ENCODE data around the gene GRM3.

GRM3 gene

GRCh38 chr7:86784765-86785164 lies 141.1 kb downstream of the GRM3 start:
- no peak for DNase-seq (ENCODE audit: low read depth in 4 of 4, low spot score in 1 of 4)

DNA sequence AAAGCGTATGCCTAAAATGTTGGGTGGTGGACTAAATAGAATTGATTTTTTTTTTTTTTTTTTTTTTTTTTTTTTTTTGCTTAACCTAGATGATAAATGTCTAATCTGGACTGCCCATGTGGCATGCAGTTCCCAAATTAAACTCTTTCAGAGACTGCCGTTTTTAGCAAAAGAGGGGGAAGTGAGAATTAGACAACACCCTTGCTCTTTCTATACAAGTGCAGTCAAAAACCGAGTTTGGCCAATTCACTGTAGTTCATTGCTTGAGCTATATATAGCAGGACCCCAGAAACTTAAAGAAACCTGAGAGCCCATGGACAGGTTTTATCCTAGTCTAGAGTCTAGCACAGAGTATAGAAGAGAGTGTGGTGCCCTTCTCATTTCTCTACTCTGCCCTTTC lies 141.9 kb downstream of the GRM3 start:
- no peak for DNase-seq (ENCODE audit: low read depth in 4 of 4, low spot score in 1 of 4)

- DNase-seq (ENCODE audit: low read depth in 4 of 4, low spot score in 1 of 4): no peak
Measured at GRCh38 chr7:86786376-86786775, 142.7 kb downstream of the GRM3 start.

DNA sequence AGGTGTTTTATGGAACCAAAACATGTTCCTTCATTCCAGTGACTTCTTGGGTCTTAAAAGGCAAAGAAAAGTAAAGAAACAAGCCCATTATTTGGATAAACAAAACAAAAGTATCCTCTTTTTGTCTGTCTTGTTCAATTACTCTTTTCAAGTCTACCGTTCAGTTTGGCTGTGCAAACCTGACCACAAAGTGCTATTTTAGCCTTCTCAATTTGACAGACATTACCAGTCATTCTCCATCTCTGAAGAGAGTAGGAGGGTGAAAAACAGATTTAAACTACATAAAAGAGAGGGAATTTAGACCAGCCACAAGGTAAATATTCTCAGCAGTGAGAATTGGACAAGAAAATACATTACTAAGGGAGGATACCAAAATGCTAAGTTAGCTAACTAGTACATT lies 145.2 kb downstream of the GRM3 start:
- no peak for DNase-seq (ENCODE audit: low read depth in 4 of 4, low spot score in 1 of 4)

GRCh38 chr7:86790383-86790782 lies 146.7 kb downstream of the GRM3 start:
- no peak for DNase-seq (ENCODE audit: low read depth in 4 of 4, low spot score in 1 of 4)

- DNase-seq (ENCODE audit: low read depth in 4 of 4, low spot score in 1 of 4): no peak
Measured at GRCh38 chr7:86792260-86792659, 148.6 kb downstream of the GRM3 start.

- DNase-seq (ENCODE audit: low read depth in 4 of 4, low spot score in 1 of 4): no peak
Measured at GRCh38 chr7:86793136-86793535, 149.4 kb downstream of the GRM3 start.

DNA sequence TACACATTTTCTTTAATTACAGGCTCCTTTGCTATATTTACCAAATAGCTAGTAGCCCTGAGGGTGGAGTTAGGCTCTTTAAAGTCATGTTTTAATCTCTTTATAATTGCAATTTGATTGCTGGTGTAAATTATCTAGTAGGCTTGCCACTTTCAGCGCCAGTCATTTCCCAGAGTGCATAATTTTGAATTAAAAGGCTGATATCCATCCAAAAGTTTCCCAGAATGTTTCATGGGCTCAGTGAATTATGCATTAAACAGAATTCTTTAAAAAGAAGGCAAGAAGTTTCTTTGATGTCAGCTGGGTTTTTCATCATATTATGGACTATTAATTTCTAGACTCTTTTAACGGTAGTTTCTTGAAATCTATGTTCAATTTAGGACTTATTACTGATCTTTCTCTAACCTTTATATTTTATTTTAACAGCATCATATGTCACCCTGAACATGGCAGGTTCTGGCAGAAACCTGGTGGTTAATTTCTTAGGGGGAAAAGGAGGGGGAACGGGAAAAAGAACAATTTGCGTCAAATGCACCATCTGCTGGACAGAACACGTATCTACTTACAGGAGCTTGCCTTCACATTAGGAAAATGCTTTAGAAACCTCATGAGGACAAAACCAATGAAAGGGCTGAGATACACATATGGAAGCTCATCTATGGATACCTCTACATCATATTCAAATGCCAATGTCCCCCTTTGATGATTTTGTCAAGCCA lies 171.1 kb downstream of the GRM3 start:
- no peak for DNase-seq (ENCODE audit: low read depth in 4 of 4, low spot score in 1 of 4)

GRCh38 chr7:86815556-86815955 lies 171.8 kb downstream of the GRM3 start:
- DNase-seq (ENCODE audit: low read depth in 4 of 4, low spot score in 1 of 4): no peak

DNA sequence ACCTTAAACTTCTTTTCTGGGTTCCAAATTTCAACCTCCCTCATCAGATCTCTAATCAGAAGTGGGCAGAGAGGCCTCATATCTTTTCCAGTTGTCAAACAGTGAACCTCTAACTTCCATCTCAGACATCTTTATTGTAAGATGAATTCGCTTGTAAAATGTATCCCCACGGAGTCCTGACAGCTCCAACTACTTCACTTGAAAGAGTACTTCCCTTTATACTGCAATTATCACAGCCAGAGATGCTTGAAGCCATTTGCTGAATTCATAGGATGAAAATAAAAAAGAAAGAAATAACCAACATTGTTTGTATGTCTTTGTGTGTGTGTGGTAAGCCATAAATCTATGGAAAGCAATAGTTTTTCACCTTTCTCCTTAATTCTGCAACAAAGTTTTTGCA lies 175.2 kb downstream of the GRM3 start:
- no peak for DNase-seq (ENCODE audit: low read depth in 4 of 4, low spot score in 1 of 4)

DNA sequence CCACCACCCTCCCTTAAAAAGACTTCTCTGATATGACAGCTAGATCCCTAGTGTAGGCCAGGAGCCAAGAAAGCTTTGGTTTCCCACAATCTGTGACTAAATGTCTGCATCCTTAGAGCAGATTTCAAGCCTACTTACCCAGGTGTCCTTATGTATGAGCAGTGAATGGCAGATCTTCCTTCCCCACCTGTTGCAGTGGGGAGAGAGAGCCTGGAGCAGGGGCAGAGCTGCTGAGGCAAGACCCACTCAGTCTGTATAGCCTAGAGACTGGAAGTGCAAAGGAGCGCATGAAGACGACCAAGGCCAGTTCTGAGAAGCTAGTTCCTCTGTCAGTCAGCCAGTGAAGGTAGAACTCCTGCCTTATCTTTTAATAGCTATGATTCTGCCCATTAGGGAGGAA lies 180.1 kb downstream of the GRM3 start:
- no peak for DNase-seq (ENCODE audit: low read depth in 4 of 4, low spot score in 1 of 4)

- no peak for DNase-seq (ENCODE audit: low read depth in 4 of 4, low spot score in 1 of 4)
Measured at GRCh38 chr7:86825264-86825663, 181.6 kb downstream of the GRM3 start.

GRCh38 chr7:86826948-86827347 lies 183.2 kb downstream of the GRM3 start:
- no peak for DNase-seq (ENCODE audit: low read depth in 4 of 4, low spot score in 1 of 4)

DNA sequence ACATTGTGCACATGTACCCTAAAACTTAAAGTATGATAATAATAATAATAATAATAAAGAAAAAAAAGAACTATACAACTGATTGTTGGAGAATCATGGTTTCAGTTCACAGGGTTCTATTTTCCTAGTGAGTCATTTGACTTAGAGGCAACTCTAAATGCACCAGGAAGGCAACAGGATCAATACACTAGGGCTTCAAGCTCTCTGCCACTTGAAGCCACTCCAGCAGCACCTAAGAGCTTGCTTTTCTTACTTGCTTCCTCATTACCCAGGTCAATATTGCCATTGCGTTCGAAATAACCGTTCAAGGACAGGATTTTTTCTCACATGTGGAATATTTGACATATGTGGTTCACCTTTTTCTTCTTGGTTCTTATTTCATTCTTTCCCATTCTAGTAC lies 189.7 kb downstream of the GRM3 start:
- DNase-seq (ENCODE audit: low read depth in 4 of 4, low spot score in 1 of 4): no peak

- no peak for DNase-seq (ENCODE audit: low read depth in 4 of 4, low spot score in 1 of 4)
Measured at GRCh38 chr7:86837235-86837634, 193.5 kb downstream of the GRM3 start.

DNA sequence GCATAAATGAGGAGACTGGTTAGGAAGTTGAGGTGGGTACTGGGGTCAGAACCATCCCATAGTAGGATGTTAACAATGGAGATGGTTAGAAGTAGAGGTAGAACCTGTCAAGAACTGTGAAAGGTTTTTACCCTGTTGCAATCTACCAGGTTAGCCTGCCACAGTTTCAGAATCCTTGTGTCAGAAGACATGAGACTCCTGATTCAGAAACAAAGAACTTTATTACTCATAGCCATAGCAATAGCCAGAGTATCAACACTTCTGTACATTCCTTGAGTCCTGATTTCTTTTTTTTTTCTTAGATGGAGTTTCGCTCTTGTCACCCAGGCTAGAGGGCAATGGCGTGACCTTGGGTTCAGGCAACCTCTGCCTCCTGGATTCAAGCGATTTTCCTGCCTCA lies 200.9 kb downstream of the GRM3 start:
- no peak for DNase-seq (ENCODE audit: low read depth in 4 of 4, low spot score in 1 of 4)

DNA sequence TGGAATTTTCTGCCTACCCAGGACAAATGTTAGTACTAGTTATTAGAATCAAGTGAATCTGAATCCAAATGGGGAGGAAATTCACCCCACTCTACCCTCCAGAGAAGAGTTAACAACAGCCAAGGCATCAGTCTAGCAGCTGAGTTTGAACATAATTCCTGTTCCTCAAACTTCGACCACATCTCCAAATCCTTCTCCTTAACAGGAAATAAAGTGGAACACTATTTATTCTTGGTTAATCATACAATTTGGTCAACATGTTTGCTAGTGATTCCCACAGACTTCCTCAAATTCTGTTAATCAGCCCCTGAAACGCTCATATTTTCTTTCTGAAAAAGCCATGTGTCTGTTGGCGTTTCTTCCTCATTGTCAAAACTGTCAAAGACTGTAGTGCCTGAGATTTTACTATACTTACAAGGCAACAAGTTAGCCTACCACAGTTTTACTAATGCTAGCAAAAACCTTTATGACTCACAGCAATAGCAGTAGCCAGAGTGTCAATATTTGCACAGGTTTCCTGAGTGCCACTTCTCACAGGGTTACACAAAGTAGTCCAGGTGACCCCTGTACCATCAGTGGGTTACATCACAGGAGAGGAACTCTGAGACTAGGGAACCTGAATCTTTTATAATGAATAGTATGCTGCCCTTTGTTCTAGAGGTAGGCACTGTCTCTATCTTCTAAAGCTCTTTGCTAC lies 202.9 kb downstream of the GRM3 start:
- no peak for DNase-seq (ENCODE audit: low read depth in 4 of 4, low spot score in 1 of 4)

GRCh38 chr7:86848226-86848625 lies 204.5 kb downstream of the GRM3 start:
- no peak for DNase-seq (ENCODE audit: low read depth in 4 of 4, low spot score in 1 of 4)

- no peak for DNase-seq (ENCODE audit: low read depth in 4 of 4, low spot score in 1 of 4)
Measured at GRCh38 chr7:86851566-86851965, 207.9 kb downstream of the GRM3 start.

DNA sequence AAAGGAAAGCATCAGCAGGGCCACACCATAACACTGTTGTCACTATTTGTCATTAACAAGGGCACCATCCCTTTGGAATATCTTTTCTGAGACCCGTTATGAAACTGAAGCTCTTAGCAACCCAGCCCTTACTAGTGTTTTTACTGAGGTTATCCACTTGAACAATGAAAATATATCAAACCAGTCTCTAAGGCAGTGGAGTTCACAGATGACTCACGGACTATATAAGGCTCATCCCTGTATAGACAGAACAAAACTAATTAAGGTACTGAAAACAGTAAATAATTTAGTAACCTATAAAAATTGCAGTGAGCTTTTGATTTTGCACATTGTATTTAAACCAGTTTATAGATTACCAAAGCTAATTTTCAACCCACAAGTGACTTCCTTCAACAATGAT lies 219.7 kb downstream of the GRM3 start:
- no peak for DNase-seq (ENCODE audit: low read depth in 4 of 4, low spot score in 1 of 4)

DNA sequence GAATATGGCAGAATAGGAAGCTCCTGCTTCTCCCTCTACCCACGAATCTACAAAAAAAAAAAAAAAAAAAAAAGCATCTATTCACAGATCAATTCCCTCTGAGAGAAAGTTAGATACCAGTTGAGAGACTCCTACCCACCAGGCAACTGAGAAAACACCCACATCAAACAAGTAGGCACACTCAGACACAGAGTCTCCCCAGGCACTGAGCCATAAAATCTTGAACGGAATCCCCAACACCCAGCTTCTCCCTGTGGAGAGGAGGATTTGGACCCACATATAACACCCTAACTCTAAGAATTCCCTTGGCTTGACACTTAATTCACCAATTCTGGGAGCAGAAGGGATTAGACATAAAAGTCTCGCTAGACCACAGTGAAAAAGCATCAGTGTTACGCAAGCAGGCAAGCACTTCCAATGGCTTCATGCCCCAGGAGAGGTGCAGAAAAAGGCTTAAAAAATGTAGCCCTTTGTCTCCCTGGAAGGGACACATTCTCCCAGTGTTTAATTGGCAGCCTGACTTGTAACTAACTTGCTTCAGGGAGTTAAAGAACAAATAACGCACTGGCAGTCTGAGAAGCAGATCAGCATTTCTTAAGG lies 223.6 kb downstream of the GRM3 start:
- no peak for DNase-seq (ENCODE audit: low read depth in 4 of 4, low spot score in 1 of 4)

DNA sequence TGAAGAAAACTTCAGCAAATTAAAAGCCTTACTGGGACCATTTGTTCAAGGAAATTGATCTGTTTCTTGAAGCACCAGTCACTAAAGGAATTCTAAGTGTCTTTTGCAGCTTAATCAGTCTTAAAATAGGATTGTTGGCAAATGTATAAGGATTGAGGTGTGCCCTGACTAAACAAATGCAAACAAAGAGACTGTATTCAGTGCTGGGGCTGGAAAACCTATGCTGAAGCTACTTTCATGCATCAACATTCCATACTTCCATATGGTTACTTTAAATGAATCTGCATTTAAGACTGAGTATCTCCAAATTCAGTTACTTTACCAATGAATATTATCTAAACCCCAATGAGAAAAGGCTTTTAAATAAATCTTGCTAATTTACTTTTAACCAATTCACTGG lies 232.4 kb downstream of the GRM3 start:
- no peak for DNase-seq (ENCODE audit: low read depth in 4 of 4, low spot score in 1 of 4)

DNA sequence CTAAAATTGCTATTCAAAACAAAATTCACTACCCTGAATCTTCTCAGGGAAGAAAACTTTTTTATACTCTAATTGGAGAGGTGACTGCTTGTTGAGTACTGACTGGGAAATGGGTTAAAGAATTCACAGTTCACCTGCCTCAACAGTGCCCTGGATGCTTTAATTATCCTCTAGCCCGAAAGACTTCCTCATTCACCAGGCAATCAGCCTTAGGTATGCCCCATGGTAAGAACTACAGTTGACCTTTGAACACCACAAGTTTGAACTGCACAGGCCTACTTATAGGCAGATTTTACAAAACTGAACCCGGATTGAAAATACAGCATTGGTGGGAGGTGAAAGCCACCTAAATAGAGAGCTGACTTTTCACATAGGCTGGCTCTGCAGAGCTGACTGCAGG lies 240.4 kb downstream of the GRM3 start:
- no peak for DNase-seq (ENCODE audit: low read depth in 4 of 4, low spot score in 1 of 4)
